Activated CD4-positive, alpha-beta memory T cell treated with anti-CD3 and anti-CD28 coated beads, Interleukin-2, amount 10 ng/mL, durations not matched to agents 7 days and 5 days (primary cell): ENCODE results near the gene TNK2. TPM values are rescaled to one million over a fixed set of nuclear protein-coding genes. Genes with fewer than 3 reads are reported as not detected.
"Not testable (repeated sequence)": the region's sequence is repeated elsewhere in the genome, so short reads cannot be mapped to it uniquely, and the experiment has no call there.

Source experiments
- CTCF ChIA-PET: fragments of 350-600 bp; sonication (Branson Sonifier 250); formaldehyde crosslinking; loops from one replicate; lab custom pipeline; 2021; ENCODE audit warnings: antibody characterized with exemption, inconsistent platforms; lab: Charles Lee
- POLR2A ChIA-PET: fragments of 350-600 bp; sonication (Branson Sonifier 250); formaldehyde crosslinking; loops from one replicate; lab custom pipeline; 2021; ENCODE audit warnings: antibody characterized with exemption; lab: Charles Lee
- DNase-seq: peaks from one replicate; pipeline ENCODE4 v3.0.0-alpha.2; 2020
- H3K27ac Mint-ChIP-seq: one replicate; pipeline ENCODE4 v1.8.0; 2021; ENCODE audit warnings: mild to moderate bottlenecking, mixed read lengths
- H3K27me3 Mint-ChIP-seq: one replicate; pipeline ENCODE4 v1.8.0; 2021; ENCODE audit warnings: mixed read lengths
- H3K36me3 Mint-ChIP-seq: one replicate; pipeline ENCODE4 v1.8.0; 2021; ENCODE audit warnings: low read depth, mixed read lengths
- H3K4me1 Mint-ChIP-seq: one replicate; pipeline ENCODE4 v1.8.0; 2021; ENCODE audit warnings: mixed read lengths
- H3K4me3 Mint-ChIP-seq: one replicate; pipeline ENCODE4 v1.8.0; 2021; ENCODE audit warnings: mild to moderate bottlenecking, mixed read lengths
- H3K9me3 Mint-ChIP-seq: one replicate; pipeline ENCODE4 v1.8.0; 2021; ENCODE audit warnings: mixed read lengths
- total RNA-seq, 2 experiments: library from RNA; stranded (reverse); gene quantifications; one replicate each; pipeline ENCODE4 v1.2.3, GENCODE V29; 2021

Gene TNK2
- total RNA-seq, 2 experiments from 2014 or later = 113 to 115 TPM

GRCh38 chr3:195877136-195877715 lies 31.1 kb downstream of the TNK2 start:
- DNase-seq = no peak
- Mint-ChIP-seq H3K9me3 (no peaks in the 10 kb centered on the region), H3K27me3 (no peaks in the 10 kb centered on the region), H3K36me3 (peaks cover 25% of the 10 kb centered on the region), H3K4me1 (peaks cover 11% of the 10 kb centered on the region), H3K4me3 (no peak overlapping the region), H3K27ac (no peak overlapping the region)
- ChIA-PET POLR2A (interaction anchor here (1.9 kb wide), 1 partner anchor 12 kb away, joined by 4 read pairs; no protein-coding TSS in a partner anchor), CTCF (interaction anchor here (0.8 to 1.7 kb wide), 2 partner anchors 17 kb away, joined by 4 to 9 read pairs; no protein-coding TSS in a partner anchor)

GRCh38 chr3:195876297-195877064 lies 31.9 kb downstream of the TNK2 start:
- ChIA-PET CTCF (interaction anchor here (0.6 to 1.7 kb wide), 2 partner anchors 17 to 18 kb away, joined by 3 to 9 read pairs; no protein-coding TSS in a partner anchor), POLR2A (interaction anchor here (1.9 kb wide), 1 partner anchor 13 kb away, joined by 4 read pairs; no protein-coding TSS in a partner anchor)
- Mint-ChIP-seq H3K36me3 (peaks cover 25% of the 10 kb centered on the region), H3K27ac (no peak overlapping the region), H3K4me3 (peak overlapping the region; percentile 48), H3K27me3 (no peaks in the 10 kb centered on the region), H3K4me1 (peaks cover 11% of the 10 kb centered on the region), H3K9me3 (no peaks in the 10 kb centered on the region)
- peak; percentile 52 for DNase-seq

DNA sequence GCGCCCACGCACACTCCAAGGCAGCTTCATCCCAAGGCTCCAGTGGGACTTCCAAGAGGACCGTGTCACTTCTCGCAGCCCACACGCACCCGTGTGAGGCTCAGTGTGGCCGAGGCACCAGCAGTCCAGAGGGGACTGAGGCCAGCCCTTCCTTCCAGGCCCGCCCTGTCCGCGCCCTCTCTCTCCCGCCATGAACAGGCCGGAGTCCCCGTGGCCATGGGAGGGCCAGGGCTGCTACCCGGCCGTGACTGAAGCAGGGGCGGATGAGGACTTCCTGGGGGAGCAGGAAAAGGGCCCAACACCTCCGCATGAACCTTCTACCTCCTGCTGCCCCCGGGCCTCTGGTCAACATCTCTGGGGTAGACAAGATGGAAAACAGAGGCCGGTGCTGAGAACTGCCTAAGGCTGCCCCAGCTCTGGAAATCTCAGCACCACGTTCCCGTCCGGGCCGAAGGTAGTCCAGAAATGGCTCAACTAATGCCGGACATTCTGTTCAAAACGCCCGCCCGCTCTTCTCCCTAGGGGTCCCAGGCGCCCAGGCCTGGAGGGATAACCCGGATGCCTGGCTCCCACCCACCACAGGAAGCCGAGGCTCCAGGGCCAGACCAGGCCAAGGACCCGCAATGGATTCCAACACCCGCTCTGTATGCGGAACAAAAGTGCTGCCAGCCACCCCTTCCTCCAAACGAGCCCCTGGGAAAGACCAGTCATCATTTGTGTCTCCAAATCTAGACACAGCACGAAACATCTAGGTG lies 32.7 kb downstream of the TNK2 start:
- no peak overlapping the region for H3K27ac Mint-ChIP-seq
- DNase-seq = no peak
- peaks cover 25% of the 10 kb centered on the region for H3K36me3 Mint-ChIP-seq
- no peaks in the 10 kb centered on the region for H3K9me3 Mint-ChIP-seq
- peak overlapping the region; percentile 48 for H3K4me3 Mint-ChIP-seq
- POLR2A ChIA-PET = no interaction called here
- no peaks in the 10 kb centered on the region for H3K27me3 Mint-ChIP-seq
- CTCF ChIA-PET = interaction anchor here (0.6 to 1.7 kb wide), 2 partner anchors 16 to 19 kb away, joined by 3 to 9 read pairs; no protein-coding TSS in a partner anchor
- H3K4me1 Mint-ChIP-seq = peaks cover 11% of the 10 kb centered on the region

DNA sequence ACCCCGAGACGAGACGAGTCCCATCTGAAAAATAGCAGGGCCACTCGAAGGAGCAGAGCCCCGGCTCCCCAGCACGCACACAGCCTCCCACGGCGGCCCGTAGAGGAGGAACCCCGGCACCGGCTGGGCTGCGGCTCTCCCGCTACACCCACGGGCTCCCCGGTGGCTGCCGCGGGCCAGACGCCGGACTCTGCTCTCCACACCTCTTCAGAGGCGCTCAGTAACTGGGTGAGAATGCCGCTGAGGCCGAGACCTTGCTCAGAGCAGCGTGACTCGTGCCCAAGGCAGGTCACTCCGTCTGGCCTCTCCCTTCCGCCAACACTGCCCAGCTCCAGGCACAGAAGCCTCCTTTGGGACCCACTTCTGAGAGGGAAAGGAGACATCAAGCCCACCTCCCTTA lies 34.4 kb downstream of the TNK2 start:
- no peak for DNase-seq
- Mint-ChIP-seq H3K27ac (no peak overlapping the region), H3K4me1 (peaks cover 11% of the 10 kb centered on the region), H3K27me3 (no peaks in the 10 kb centered on the region), H3K9me3 (no peaks in the 10 kb centered on the region), H3K4me3 (no peak overlapping the region), H3K36me3 (peaks cover 19% of the 10 kb centered on the region)
- CTCF ChIA-PET = no interaction called here
- POLR2A ChIA-PET = no interaction called here

GRCh38 chr3:195873281-195873887 lies 35.0 kb downstream of the TNK2 start:
- CTCF ChIA-PET = no interaction called here
- Mint-ChIP-seq H3K27me3 (no peaks in the 10 kb centered on the region), H3K27ac (no peak overlapping the region), H3K4me3 (no peak overlapping the region), H3K9me3 (no peaks in the 10 kb centered on the region), H3K4me1 (peaks cover 11% of the 10 kb centered on the region), H3K36me3 (peaks cover 17% of the 10 kb centered on the region)
- no peak for DNase-seq
- POLR2A ChIA-PET = no interaction called here

GRCh38 chr3:195872800-195873199 lies 35.6 kb downstream of the TNK2 start:
- Mint-ChIP-seq H3K27me3 (no peaks in the 10 kb centered on the region), H3K36me3 (peaks cover 14% of the 10 kb centered on the region), H3K27ac (no peak overlapping the region), H3K4me3 (no peak overlapping the region), H3K4me1 (peaks cover 11% of the 10 kb centered on the region), H3K9me3 (no peaks in the 10 kb centered on the region)
- POLR2A ChIA-PET = no interaction called here
- CTCF ChIA-PET = no interaction called here
- no peak for DNase-seq

DNA sequence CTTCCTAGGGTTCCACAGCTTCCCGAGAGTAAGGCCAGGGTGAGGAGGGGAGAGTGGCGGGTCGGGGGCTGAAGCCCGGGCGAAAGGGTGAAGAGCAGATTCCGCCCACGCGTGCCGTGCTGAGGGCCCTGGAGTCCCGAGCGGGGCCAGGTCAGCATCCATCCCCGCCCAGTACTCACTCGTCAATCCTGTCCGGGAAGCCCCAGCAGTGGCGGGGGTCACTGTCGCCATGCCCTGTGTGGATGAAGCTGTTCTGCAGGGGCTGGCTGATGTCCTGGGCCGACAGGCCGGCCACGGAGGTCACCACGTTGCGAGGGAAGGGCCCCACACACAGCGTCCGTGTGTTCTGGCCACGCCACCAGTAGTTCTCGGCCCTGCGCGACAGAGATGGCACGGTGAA lies 36.3 kb downstream of the TNK2 start:
- peaks cover 8% of the 10 kb centered on the region for H3K36me3 Mint-ChIP-seq
- H3K27me3 Mint-ChIP-seq = no peaks in the 10 kb centered on the region
- peaks cover 7% of the 10 kb centered on the region for H3K4me1 Mint-ChIP-seq
- no peak overlapping the region for H3K4me3 Mint-ChIP-seq
- POLR2A ChIA-PET = no interaction called here
- no peak for DNase-seq
- no peaks in the 10 kb centered on the region for H3K9me3 Mint-ChIP-seq
- no peak overlapping the region for H3K27ac Mint-ChIP-seq
- CTCF ChIA-PET = interaction anchor here (1.1 kb wide), 1 partner anchor 23 kb away, joined by 3 read pairs; no protein-coding TSS in a partner anchor

GRCh38 chr3:195871686-195872085 lies 36.7 kb downstream of the TNK2 start:
- H3K4me3 Mint-ChIP-seq = not testable (repeated sequence)

DNA sequence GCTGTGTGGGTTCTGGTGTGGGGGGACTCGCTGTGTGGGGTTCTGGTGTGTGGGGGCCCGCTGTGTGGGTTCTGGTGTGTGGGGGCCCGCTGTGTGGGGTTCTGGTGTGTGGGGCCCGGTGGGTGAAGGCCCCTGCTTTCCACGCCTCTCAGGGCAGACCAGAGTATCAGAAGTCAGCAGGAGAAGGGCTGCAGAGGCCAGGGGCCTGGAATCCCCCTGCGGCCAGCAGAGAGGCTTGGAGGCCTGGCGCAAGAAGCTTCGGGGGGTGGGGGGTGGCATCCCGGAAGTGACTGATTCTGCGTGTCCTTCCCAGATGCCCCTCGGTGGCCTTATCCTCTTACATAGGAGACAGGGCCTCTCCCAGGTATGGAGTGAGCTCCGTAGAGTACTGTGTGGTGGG lies 37.4 kb downstream of the TNK2 start:
- POLR2A ChIA-PET = no interaction called here
- no peak for DNase-seq
- Mint-ChIP-seq H3K27ac (no peak overlapping the region), H3K36me3 (peaks cover 2% of the 10 kb centered on the region), H3K9me3 (no peaks in the 10 kb centered on the region), H3K4me1 (no peaks in the 10 kb centered on the region), H3K27me3 (no peaks in the 10 kb centered on the region), H3K4me3 (no peak overlapping the region)
- CTCF ChIA-PET = interaction anchor here (0.9 to 1.7 kb wide), 3 partner anchors 24 to 326 kb away, joined by 3 to 4 read pairs (median 3); no protein-coding TSS in a partner anchor

More at GRCh38 chr3:195871686-195872085, 36.7 kb downstream of the TNK2 start:
- H3K27me3 Mint-ChIP-seq, H3K27ac Mint-ChIP-seq, H3K36me3 Mint-ChIP-seq, H3K9me3 Mint-ChIP-seq, DNase-seq, H3K4me1 Mint-ChIP-seq, POLR2A ChIA-PET: not testable (repeated sequence)
- CTCF ChIA-PET = interaction anchor here (0.9 to 1.7 kb wide), 3 partner anchors 23 to 325 kb away, joined by 3 to 4 read pairs (median 3); no protein-coding TSS in a partner anchor

- Mint-ChIP-seq H3K4me3 (no peak overlapping the region), H3K36me3 (peaks cover 1% of the 10 kb centered on the region), H3K9me3 (no peaks in the 10 kb centered on the region), H3K4me1 (no peaks in the 10 kb centered on the region), H3K27ac (no peak overlapping the region), H3K27me3 (no peaks in the 10 kb centered on the region)
- ChIA-PET POLR2A (no interaction called here), CTCF (interaction anchor here (0.9 to 1.7 kb wide), 3 partner anchors 11 to 327 kb away, joined by 3 to 4 read pairs (median 3); no protein-coding TSS in a partner anchor)
- no peak for DNase-seq
Observed at GRCh38 chr3:195870442-195870841, 37.9 kb downstream of the TNK2 start.

DNA sequence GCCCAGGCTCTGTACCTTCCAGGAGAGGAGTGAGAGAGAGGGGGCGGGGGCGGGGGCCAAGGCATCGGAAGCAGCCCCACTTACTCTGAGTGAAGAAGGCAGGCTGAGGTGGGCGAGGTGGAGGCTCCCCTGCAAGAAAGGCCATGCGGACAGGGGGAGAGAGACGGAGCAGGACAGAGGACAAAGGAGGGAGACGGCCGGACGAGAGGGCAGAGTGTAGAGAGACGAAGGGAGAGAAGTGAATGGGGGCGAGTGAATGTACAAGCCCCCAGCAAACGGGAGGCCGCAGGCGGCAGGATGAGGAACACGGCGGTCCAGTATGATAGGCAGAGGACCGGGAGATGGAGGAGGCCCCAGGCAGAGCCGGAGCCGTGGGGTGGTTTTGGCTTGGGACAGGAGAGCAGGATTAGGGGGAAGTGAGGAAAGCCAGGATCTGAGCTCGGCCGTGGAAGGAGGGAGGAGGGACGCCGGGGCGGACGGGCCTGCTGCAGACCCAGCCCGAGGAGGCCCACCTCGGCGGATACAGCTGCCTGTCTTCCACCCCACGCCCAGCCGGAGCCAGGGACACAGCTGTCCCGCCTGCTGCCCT lies 38.8 kb downstream of the TNK2 start:
- no peak for DNase-seq
- Mint-ChIP-seq H3K4me1 (no peaks in the 10 kb centered on the region), H3K9me3 (no peaks in the 10 kb centered on the region), H3K27ac (no peak overlapping the region), H3K4me3 (no peak overlapping the region), H3K27me3 (no peaks in the 10 kb centered on the region), H3K36me3 (peaks cover 4% of the 10 kb centered on the region)
- POLR2A ChIA-PET = no interaction called here
- CTCF ChIA-PET = interaction anchor here (0.9 kb wide), 1 partner anchor 10 kb away, joined by 3 read pairs; no protein-coding TSS in a partner anchor

DNA sequence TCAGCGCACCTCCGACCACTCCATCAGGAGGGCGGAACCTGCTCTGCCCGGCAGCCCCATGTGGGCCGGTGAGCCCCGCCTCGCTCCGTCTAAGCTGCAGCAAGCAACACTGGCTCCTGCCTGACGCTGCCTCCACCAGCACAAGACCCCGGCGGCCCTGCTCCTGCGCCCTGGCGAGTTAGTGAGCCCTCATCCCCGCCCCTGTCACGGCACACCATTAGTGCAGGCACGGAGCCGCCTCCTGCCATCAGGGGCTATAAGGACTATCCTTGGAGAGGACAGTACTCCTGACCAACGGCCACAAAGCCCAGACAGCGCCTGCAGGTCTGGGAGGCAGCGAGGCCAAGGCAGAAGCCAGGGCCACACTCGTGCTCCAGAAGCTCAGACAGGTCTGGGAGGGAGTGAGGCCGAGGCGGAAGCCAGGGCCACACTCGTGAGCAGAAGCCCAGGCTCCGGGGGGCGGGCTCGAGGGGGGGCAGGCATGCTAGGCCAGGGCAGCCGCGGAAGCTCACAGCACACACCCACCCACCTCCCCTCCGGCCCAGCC lies 39.4 kb downstream of the TNK2 start:
- POLR2A ChIA-PET = no interaction called here

More for the DNA sequence above, 39.4 kb downstream of the TNK2 start:
- Mint-ChIP-seq H3K4me1 (no peaks in the 10 kb centered on the region), H3K9me3 (no peaks in the 10 kb centered on the region), H3K27me3 (no peaks in the 10 kb centered on the region), H3K4me3 (no peak overlapping the region), H3K36me3 (peaks cover 6% of the 10 kb centered on the region), H3K27ac (no peak overlapping the region)
- CTCF ChIA-PET = no interaction called here
- DNase-seq = no peak
